GM10847 (cell line): Measurements from ENCODE around the gene SIRPA.

ENCODE experiments used
- POLR2A ChIP-seq: IDR thresholded peaks from 2 replicates; pipeline ENCODE4 v1.6.1; 2011; ENCODE audit not compliant: insufficient read length; ENCODE audit errors: extremely low read depth

Gene SIRPA

DNA sequence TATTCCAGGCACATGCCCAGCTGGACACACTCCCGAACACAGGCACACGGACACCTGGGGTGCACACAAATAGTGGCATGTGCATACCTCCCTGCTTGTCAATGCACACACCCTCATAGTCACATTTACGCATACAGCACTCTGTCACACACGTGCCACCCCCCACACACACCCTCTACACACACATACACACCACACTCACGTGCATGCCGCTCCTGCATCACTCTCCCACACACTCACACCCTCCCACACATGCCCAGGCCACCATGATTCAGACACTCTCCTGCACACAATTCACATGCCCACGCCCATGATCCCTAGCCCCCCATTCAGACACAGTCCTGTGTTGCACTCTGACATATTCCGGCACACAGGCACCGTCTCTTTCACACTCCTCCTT, 13.0 kb downstream of the SIRPA start:
- TF ChIP-seq POLR2A: no peak

DNA sequence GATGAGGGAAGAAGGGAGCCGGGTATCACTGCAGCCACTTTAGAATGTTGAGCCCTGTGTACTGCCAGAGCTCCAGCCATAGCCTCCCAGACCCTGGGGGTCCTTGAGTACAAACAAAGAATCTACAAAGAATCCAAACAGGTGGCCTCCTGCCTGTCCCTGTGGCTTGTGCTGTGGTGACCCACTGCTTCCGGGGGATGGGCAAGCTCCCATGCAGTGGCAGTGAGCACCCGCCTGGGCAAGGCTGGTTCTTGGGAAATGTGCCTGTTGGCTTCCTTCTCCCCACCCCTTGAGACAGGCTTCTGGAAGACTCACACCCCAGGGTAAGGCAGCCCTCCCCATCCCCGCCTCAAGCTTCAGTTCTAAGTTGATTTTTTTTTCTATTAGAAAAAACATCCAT, 13.9 kb downstream of the SIRPA start:
- no peak for TF ChIP-seq POLR2A

DNA sequence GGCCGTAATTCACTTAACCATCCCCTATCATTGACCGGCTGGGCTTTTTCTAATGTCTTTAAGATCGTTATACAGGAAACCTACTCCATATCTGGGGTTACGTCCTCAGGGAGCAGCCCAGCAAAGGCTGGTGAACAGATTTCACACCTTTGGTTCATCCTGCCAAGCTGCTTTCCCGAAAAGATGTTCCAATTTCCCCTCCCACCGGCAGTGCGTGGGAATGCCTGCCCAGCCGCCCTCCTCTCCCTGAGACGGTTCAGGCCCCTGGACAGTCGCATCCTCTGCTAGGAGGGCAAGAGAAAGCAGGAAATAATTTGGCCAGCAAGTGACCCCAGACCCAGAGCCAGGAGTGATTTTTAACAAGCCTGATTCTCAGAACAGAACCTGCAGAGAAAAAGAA, 16.3 kb downstream of the SIRPA start:
- no peak for TF ChIP-seq POLR2A

DNA sequence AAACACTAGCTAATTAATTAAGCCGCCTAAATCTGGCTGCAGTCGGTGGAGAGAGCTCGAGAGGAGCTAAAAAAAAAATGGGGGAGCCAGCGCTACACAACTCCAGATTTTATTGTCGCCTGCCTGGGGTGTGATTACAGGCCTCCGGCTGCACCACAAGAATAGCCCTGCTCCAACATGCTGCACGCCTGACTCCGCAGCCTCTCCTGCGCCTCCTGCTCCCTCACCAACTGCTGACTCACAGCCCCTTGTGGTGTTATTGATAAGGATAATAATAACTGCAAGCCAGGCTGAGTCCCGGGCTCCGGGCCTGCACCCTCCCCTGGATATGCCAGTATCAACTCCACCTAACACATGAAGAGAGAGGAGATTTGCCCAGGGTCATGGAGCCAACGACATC, 16.8 kb downstream of the SIRPA start:
- no peak for TF ChIP-seq POLR2A

DNA sequence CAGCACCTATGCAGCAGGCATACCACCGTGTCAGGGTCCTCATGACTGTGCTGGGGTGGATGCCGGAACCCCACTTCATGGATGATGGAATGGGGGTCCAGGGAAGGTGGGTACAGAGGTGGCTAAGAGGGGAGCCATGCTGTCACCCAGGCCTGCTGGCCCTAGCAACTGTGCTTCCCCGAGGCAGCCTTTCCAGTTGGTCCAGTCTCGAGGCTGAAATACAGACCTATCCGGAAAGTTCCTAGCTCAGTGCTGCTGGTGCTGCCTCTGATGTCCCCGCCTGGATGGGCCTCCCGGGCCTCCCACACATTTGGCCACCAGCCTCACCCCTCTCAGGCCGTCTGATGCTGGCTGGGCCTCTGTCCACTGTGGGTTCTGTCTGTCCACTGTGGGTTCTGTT, 17.4 kb downstream of the SIRPA start:
- TF ChIP-seq POLR2A: no peak

DNA sequence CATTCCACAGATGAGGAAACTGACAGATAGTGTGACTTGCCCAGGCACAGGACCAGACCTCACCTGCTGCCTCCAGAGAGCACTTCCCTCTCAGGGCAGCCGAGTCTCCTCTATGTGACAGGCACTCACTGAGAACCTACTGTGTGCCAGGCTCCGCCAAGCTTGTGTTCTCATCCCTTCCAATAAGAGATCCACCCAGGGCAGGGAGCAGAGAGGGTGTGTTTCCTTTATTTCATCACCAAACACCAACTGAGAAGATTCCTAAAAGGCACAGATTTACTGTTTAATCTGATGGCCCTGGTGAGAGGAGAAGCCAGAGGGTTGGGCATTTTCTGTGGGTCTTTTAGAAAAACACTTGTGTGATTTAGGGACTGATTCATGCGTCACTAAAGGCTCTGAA, 20.5 kb downstream of the SIRPA start:
- no peak for TF ChIP-seq POLR2A

DNA sequence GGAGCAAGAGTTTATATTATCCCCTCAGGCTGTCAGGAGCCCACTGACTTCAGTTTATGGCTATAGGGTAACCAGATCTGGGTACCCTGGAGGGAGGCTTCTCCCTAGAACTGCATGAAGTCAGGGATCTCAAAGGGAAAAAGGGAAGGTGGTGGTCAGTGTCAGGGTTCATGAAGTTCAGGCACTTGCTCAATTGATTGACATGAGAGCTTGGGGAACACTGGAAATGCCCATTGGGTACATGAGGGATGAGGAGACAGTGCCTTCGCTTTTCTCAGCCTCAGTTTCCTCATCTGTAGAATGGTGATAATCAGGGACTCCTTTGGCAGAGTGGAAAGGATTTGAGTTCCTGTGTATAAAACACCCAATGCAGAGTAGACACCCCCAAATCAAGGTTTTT, 22.6 kb downstream of the SIRPA start:
- no peak for TF ChIP-seq POLR2A

DNA sequence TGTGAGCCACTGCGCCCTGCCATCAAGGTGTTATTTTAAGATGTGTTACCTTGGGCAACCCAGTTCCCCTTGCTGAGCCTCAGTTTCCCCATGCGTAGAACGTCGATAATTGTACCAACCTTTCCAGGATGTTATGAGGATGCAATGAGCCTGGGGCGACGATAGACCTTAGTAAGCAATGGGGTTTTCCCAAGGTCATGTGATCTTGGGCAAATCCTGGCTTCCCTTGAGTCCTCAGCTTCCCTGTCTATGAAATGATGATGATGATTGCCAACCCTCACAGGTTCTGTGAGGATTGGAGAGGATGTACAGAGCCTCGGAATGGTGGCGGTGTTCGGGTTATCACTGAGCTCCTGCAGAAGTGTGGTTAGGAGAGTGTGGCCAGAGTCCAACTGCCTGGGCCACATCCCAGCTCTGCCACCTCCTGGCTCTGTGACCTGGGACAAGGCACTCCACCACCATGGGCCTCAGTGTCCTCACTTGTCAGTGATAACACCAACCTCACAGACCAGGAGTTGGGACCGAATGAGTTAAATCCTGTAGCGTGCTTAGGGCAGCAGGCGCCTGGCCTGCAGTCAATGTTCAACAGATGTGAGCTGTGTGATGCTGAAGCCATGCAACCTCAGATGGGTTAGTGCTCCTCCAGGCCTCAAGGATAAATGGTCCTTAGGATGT, 23.4 kb downstream of the SIRPA start:
- no peak for TF ChIP-seq POLR2A

DNA sequence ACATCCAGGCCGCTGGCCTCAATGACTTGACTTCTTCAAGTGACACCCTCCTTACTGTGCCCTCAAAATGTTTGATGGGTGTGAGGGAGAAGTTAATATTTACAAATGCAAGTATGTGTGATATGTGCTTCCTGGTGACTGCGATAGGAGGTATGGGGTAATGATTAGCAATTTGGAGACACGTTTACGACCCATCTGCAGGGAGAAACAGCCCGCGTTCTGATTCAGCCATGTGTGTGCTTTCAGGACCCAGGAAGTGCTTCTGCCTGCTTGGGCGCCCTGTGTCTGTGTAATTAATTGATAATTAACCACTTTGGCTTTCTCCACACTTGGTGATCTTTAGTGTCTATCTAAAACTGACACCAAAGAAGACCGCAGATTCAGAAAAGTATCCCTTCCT, 25.0 kb downstream of the SIRPA start:
- no peak for TF ChIP-seq POLR2A

DNA sequence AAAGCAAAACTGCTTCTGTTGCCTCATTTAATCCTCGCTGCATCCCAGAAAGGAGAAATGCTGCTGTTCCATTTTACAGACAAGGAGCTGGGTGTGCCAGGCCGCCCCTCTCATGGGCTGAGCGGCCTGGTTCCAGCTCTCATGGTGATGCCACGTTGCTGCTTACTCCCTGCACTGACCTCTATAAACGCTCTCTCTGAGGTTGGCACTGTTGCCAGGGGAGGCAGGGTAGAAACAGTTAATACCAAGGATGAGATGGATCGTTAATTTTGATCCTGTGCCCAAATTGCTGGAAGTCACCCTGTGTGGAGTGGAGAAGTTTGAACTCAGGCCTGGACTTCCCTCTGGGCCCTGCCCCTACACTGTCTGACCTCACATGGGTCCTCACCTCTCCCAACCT, 25.6 kb downstream of the SIRPA start:
- TF ChIP-seq POLR2A: no peak

DNA sequence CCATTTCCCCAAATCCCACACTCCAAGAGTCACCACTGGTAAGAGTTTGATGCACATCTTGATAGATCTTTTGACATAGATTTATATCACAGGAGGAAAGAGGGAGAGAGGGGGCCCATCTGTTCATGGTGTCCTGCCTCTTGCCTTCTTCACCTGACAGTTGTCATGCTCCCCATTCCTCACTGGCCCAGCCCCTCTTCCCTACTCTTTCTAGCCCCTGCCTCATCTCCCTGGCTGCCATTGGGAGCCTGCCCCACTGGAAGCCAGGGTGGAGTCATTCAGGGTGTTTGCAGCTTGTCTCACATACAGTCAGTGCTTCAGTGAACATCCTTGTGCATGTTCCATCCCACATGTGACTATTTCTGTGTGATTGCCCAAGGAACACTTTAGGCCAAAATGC, 27.6 kb downstream of the SIRPA start:
- no peak for TF ChIP-seq POLR2A

DNA sequence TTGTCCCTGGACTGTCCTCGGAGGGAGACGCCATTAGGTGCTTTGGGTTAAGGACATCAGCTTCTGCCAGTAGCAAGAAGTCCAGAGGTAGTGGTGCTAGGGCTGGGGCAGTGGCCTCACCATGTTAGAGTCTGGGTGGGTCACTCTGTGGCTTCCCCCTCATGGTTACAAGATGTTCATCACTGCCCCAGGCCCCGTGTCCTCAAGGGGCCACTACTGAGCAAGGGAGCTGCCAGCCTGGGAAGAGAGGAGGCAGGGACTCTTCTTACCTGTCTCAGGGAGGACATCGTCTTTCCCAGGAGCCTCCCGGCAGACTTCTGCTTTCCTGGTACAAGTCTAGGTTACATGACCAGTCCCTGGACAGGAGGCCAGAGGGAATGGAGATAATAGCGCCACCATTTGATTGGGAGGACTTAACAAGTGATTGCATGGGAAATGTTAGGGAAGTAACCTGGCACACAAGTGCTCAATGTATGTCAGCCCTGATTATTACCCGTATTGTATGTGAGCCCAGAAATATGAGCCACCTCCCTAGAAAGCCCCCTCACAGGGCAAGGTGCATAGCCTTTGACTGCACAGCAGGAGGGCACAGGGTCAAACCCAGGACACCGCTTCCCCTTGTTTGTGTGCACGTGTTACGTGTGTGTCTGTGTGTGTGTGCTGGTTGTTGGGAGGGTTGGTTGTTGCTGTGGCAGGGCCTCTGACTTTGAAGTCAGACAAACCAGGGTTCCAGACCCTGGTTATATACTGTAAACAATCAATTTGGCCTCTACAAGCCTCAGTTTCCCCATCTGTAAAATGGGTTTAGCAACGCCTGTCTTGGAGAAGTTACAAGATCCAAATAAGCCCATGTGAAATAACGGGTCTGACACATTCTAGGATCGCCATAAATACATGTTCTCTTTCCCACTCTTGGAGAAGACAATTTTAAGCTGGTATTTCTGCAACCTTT, 30.0 kb downstream of the SIRPA start:
- no peak for TF ChIP-seq POLR2A

DNA sequence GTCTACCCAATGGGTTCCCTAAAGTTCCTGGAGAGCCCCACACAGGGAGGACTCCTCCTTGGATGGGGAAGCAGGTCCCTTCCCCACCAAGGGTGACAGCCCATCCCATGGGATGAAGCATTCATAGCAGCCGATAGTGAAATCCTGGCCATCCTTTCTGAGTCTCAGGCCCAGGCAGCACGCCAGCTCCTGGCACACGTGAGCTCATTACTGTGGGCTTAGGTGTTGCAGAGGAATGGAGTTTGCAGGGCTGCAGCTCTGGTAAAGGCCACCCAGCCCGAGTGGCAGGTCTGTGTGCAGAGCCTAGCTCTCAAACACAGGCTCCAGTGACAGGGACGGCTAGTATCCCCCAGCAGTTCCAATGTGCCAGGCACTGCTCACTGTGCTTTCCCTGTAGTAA, 31.0 kb downstream of the SIRPA start:
- TF ChIP-seq POLR2A: no peak

DNA sequence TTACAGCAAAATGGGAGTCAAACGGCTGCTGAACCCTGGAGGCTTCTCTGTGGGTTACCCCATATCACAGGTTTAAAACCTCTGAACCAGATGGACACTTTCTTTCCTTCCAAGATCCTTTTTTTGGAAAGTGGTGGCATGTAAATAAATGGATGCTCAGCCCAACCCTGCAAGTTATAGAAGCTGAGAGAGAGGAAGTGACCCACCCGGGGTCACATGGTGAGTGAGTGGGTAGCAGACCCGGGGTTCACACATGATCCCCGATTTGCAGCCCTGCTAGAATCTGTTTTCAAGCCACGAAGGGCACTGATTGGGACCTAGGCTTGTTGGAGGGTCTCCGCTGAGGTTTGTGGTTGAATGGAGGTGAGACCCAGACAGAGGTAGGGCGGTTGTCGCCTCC, 32.0 kb downstream of the SIRPA start:
- no peak for TF ChIP-seq POLR2A

DNA sequence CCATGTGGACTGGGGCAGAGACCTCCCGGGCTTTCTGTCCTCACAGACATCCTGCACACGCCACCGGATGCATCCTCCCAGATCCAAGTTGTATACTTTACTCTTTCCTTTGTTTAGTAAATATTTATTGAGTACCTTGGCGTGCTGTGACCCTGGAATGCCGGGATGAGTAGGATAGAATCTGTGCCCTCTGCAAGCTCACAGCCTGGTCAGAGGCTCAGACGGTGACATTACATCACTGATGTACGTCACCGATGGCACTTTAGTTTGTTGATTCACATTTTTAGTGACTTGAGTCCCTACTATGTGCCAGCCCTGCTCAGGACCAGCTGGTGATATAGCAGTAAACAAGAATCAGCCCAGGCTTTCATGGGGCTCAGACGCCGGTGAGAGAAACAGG, 32.9 kb downstream of the SIRPA start:
- no peak for TF ChIP-seq POLR2A

DNA sequence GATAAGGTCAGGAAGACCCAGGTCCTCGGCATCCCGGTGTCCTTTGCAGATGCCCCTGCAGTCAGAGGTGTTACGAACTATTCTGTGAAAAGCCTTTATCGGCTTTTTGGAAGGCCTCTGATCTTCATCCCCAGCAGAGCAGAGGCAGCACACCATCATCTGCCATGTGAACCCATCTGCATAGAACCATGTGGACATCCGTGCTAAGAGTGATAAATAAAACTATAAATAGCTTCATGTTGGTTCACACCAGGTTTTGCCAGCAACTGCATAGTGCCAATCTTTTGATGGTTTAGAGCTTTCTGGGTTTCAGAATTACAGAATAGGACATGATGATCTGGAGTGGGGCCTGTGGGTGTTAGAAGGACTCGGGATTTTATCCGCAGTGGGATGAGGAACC, 33.6 kb downstream of the SIRPA start:
- no peak for TF ChIP-seq POLR2A
